K562 (cell line): ENCODE measurements around the gene PRKAR2B. TPM values are rescaled to one million over a fixed set of nuclear protein-coding genes. Genes with fewer than 3 reads are reported as not detected.

Experiments
- EWSR1 ChIP-seq: fragments of 450-650 bp; IDR thresholded peaks from 2 replicates; pipeline ENCODE4 v1.6.1; 2018; ENCODE audit warnings: borderline replicate concordance, mild to moderate bottlenecking, low read depth, moderate library complexity; ENCODE audit not compliant: partially characterized antibody
- HDAC3 ChIP-seq: fragments of 450-650 bp; IDR thresholded peaks from 2 replicates; pipeline ENCODE4 v1.6.1; 2018; ENCODE audit warnings: borderline replicate concordance, mild to moderate bottlenecking, moderate library complexity; ENCODE audit not compliant: partially characterized antibody
- MAFG ChIP-seq: fragments of 450-650 bp; conservative IDR thresholded peaks from 2 replicates; pipeline ENCODE4 v1.6.1; 2016; ENCODE audit warnings: missing genetic modification characterization, missing compliant biosample characterization
- MAFK ChIP-seq: IDR thresholded peaks from 2 replicates; pipeline ENCODE4 v1.6.1; 2011; ENCODE audit warnings: low read length, improper control_type of control experiment
- SNRNP70 ChIP-seq: fragments of 200-400 bp; formaldehyde crosslinking; optimal IDR thresholded peaks from 2 replicates; pipeline ENCODE3; 2017; ENCODE audit warnings: low read depth, low read length
- SRSF7 ChIP-seq: fragments of 200-400 bp; formaldehyde crosslinking; optimal IDR thresholded peaks from 2 replicates; pipeline ENCODE3; 2017; ENCODE audit warnings: mild to moderate bottlenecking, low read depth, low read length
- TAL1 ChIP-seq: fragments of 450-650 bp; IDR thresholded peaks from 2 replicates; pipeline ENCODE4 v1.6.1; 2016; ENCODE audit warnings: mild to moderate bottlenecking
- ZFP1 ChIP-seq: fragments of 450-650 bp; formaldehyde crosslinking; IDR thresholded peaks from 2 replicates; pipeline ENCODE4 v1.4.0; 2020; ENCODE audit warnings: mild to moderate bottlenecking, mixed read lengths
- ZNF124 ChIP-seq: sonication (generic); formaldehyde crosslinking; IDR thresholded peaks from 2 replicates; pipeline ENCODE4 v1.8.1; 2022; ENCODE audit warnings: missing genetic modification reagents
- ZNF146 ChIP-seq: IDR thresholded peaks from one replicate; pipeline ENCODE4 v1.6.1; 2018; ENCODE audit warnings: missing compliant biosample characterization; ENCODE audit not compliant: unreplicated experiment
- ZNF232 ChIP-seq: sonication (generic); formaldehyde crosslinking; IDR thresholded peaks from 2 replicates; pipeline ENCODE4 v1.8.0; 2022; ENCODE audit warnings: mild to moderate bottlenecking, missing genetic modification reagents
- polyA plus RNA-seq, 8 experiments: library from polyadenylated mRNA; depleted of rRNA in 4 of 8; stranded (reverse) in 5 of 8; unstranded in 3 of 8; fragments of >200 nt; fragmentation: Nextera tagmentation in 2 of 8; fragmentation: Illumina TruSeq in 1 of 8; extraction: Ambion mirVana in 2 of 8; extraction: Trizol in 1 of 8; gene quantifications; 2 replicates each; pipeline versions ENCODE4 v1.2.1 to v1.2.3, GENCODE V29; 2011 to 2014; ENCODE audit warnings: inconsistent platforms in 1 of 8, missing spikeins in 1 of 8
- total RNA-seq, 7 experiments: library from RNA; depleted of rRNA in 6 of 7; stranded (reverse); fragments of >200 nt in 6 of 7; fragmentation: Illumina TruSeq in 2 of 7; extraction: Trizol in 2 of 7; gene quantifications; 2 replicates each; pipeline versions ENCODE4 v1.2.1 to v1.2.3, GENCODE V29; 2011 to 2021; ENCODE audit warnings: low replicate concordance in 1 of 7
- TF ChIP-seq, protein P1 (sequence below): sonication (generic); formaldehyde crosslinking; IDR thresholded peaks from 2 replicates; pipeline ENCODE4 v1.4.0; 2020; ENCODE audit warnings: mild to moderate bottlenecking, missing genetic modification reagents
- TF ChIP-seq, protein P2 (sequence below): sonication (generic); formaldehyde crosslinking; IDR thresholded peaks from 2 replicates; pipeline ENCODE4 v1.8.0; 2022; ENCODE audit warnings: mild to moderate bottlenecking, missing genetic modification reagents
- TF ChIP-seq, protein P3 (sequence below): fragments of 450-650 bp; IDR thresholded peaks from 2 replicates; pipeline ENCODE4 v1.6.1; 2017; ENCODE audit warnings: mild to moderate bottlenecking, moderate library complexity
- TF ChIP-seq, protein P4 (sequence below): fragments of 250-450 bp; sonication (Bioruptor Pico); IDR thresholded peaks from 2 replicates; pipeline ENCODE4 v1.8.0; 2022; ENCODE audit warnings: inconsistent platforms, mild to moderate bottlenecking, moderate library complexity, borderline replicate concordance

The PRKAR2B gene
- total and polyA plus RNA-seq, 9 of the 15 experiments (the other 6 are each of a cell fraction or from before 2014, with no cell fraction given), result 59.0 to 173 (median 129) TPM

DNA sequence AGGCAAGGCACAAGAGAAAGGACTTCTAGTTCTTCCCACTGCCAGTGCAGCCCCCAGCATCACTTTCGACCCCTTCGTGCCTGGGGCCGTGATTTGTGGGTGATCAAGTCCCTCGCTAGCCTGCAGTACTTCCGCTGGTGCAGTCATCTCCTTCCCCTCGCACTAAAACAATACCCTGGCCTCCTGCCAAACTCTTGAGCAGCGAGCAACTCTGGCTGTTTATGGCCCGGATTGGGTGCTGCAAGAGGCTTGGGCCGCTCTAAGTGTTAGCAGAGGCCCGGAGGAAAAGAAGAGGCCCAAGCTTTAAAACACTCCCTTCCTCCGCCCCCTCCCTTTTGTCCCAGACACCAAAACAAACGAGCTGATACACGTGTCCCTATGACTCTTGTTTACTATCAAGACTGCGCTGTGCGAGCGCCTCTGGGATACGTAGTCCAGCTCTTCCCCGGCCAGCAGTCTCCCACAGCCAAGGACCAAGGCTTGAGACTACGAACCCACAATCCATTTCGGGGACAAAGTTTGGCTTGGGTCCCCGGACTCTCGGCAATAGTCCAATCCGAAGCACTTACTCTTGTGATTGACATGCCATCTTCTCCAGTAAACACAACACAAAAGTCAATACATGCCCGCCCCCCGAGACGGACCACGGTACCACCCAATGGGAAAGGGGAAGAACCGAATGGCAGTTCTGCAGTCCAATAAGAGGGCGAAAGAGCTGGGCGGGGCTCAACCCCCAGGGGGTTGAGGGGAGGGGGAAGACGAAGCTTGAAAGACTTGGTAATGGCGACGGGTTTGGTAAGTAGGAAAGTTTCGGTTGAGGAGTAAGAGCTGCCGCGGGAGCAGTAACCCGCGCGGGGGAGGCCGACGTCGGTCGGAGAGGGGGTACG lies 124.0 kb downstream of the PRKAR2B start, which contains the start of gene HBP1 (continued):
- no peak for TF ChIP-seq MAFG
- TF ChIP-seq ZNF124 (CRISPR knock-in tag), result no peak
- TF ChIP-seq SRSF7, result no peak
- TF ChIP-seq, protein P1, sequence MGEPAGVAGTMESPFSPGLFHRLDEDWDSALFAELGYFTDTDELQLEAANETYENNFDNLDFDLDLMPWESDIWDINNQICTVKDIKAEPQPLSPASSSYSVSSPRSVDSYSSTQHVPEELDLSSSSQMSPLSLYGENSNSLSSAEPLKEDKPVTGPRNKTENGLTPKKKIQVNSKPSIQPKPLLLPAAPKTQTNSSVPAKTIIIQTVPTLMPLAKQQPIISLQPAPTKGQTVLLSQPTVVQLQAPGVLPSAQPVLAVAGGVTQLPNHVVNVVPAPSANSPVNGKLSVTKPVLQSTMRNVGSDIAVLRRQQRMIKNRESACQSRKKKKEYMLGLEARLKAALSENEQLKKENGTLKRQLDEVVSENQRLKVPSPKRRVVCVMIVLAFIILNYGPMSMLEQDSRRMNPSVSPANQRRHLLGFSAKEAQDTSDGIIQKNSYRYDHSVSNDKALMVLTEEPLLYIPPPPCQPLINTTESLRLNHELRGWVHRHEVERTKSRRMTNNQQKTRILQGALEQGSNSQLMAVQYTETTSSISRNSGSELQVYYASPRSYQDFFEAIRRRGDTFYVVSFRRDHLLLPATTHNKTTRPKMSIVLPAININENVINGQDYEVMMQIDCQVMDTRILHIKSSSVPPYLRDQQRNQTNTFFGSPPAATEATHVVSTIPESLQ (CRISPR knock-in tag), result no peak
- no peak; the same call in none of the 2 replicates for TF ChIP-seq TAL1
- no peak for TF ChIP-seq HDAC3
- TF ChIP-seq, protein P2, sequence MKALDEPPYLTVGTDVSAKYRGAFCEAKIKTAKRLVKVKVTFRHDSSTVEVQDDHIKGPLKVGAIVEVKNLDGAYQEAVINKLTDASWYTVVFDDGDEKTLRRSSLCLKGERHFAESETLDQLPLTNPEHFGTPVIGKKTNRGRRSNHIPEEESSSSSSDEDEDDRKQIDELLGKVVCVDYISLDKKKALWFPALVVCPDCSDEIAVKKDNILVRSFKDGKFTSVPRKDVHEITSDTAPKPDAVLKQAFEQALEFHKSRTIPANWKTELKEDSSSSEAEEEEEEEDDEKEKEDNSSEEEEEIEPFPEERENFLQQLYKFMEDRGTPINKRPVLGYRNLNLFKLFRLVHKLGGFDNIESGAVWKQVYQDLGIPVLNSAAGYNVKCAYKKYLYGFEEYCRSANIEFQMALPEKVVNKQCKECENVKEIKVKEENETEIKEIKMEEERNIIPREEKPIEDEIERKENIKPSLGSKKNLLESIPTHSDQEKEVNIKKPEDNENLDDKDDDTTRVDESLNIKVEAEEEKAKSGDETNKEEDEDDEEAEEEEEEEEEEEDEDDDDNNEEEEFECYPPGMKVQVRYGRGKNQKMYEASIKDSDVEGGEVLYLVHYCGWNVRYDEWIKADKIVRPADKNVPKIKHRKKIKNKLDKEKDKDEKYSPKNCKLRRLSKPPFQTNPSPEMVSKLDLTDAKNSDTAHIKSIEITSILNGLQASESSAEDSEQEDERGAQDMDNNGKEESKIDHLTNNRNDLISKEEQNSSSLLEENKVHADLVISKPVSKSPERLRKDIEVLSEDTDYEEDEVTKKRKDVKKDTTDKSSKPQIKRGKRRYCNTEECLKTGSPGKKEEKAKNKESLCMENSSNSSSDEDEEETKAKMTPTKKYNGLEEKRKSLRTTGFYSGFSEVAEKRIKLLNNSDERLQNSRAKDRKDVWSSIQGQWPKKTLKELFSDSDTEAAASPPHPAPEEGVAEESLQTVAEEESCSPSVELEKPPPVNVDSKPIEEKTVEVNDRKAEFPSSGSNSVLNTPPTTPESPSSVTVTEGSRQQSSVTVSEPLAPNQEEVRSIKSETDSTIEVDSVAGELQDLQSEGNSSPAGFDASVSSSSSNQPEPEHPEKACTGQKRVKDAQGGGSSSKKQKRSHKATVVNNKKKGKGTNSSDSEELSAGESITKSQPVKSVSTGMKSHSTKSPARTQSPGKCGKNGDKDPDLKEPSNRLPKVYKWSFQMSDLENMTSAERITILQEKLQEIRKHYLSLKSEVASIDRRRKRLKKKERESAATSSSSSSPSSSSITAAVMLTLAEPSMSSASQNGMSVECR (CRISPR knock-in tag), result peak; percentile 90
- TF ChIP-seq, protein P3, sequence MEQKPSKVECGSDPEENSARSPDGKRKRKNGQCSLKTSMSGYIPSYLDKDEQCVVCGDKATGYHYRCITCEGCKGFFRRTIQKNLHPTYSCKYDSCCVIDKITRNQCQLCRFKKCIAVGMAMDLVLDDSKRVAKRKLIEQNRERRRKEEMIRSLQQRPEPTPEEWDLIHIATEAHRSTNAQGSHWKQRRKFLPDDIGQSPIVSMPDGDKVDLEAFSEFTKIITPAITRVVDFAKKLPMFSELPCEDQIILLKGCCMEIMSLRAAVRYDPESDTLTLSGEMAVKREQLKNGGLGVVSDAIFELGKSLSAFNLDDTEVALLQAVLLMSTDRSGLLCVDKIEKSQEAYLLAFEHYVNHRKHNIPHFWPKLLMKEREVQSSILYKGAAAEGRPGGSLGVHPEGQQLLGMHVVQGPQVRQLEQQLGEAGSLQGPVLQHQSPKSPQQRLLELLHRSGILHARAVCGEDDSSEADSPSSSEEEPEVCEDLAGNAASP, result no peak
- TF ChIP-seq ZFP1 (CRISPR knock-in tag), result no peak
- TF ChIP-seq EWSR1, result no peak
- peak; percentile 68 for TF ChIP-seq SNRNP70
- 0 out of 2 replicates have a peak, but pooled peaks have one; percentile 2 for TF ChIP-seq MAFK
- 0 out of 2 replicates have a peak, but pooled peaks have one; percentile 46 for TF ChIP-seq ZNF232 (CRISPR knock-in tag)
- TF ChIP-seq ZNF146, result no peak
- TF ChIP-seq, protein P4, sequence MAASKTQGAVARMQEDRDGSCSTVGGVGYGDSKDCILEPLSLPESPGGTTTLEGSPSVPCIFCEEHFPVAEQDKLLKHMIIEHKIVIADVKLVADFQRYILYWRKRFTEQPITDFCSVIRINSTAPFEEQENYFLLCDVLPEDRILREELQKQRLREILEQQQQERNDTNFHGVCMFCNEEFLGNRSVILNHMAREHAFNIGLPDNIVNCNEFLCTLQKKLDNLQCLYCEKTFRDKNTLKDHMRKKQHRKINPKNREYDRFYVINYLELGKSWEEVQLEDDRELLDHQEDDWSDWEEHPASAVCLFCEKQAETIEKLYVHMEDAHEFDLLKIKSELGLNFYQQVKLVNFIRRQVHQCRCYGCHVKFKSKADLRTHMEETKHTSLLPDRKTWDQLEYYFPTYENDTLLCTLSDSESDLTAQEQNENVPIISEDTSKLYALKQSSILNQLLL (CRISPR knock-in tag), result no peak
